Neural cell (in vitro differentiated cells): ENCODE data around the gene CDX1. TPM values are rescaled to one million over a fixed set of nuclear protein-coding genes. Genes with fewer than 3 reads are reported as not detected.

Experiments used
- H2AFZ ChIP-seq: fragments of 200-600, 300-800 bp; sonication (generic), shearing (Covaris generic); 2 replicates; pipeline ENCODE4 v1.6.0; 2014; ENCODE audit warnings: low read depth, mild to moderate bottlenecking, antibody characterized with exemption, low read length, moderate library complexity
- H3F3A ChIP-seq: fragments of 200-600 bp; shearing (Covaris generic); 2 replicates; pipeline ENCODE4 v1.6.1; 2016; ENCODE audit warnings: mild to moderate bottlenecking, moderate library complexity, mixed read lengths, antibody characterized with exemption, low read length; ENCODE audit not compliant: insufficient read depth, poor library complexity, severe bottlenecking
- H3K27ac ChIP-seq: fragments of 200-600, 300-800 bp; sonication (generic), shearing (Covaris generic); 2 replicates; pipeline ENCODE4 v1.5.1; 2014; ENCODE audit warnings: mild to moderate bottlenecking, low read length, moderate library complexity
- H3K27me3 ChIP-seq: fragments of 300-800, 200-600 bp; sonication (generic), shearing (Covaris generic); 2 replicates; pipeline ENCODE4 v1.6.0; 2014; ENCODE audit warnings: mild to moderate bottlenecking, low read depth, low read length, moderate library complexity; ENCODE audit not compliant: insufficient read depth
- H3K36me3 ChIP-seq: fragments of 300-800, 200-600 bp; sonication (generic), shearing (Covaris generic); 2 replicates; pipeline ENCODE4 v1.5.1; 2014; ENCODE audit warnings: mild to moderate bottlenecking, antibody characterized with exemption, low read length, moderate library complexity; ENCODE audit not compliant: insufficient read depth
- H3K4me2 ChIP-seq: fragments of 300-800, 200-600 bp; sonication (generic), shearing (Covaris generic); 2 replicates; pipeline ENCODE4 v1.6.0; 2014; ENCODE audit warnings: mild to moderate bottlenecking, low read length
- H3K4me3 ChIP-seq: fragments of 300-800, 200-600 bp; sonication (generic), shearing (Covaris generic); 2 replicates; pipeline ENCODE4 v1.5.1; 2014; ENCODE audit warnings: mild to moderate bottlenecking, low read length, moderate library complexity
- H3K79me2 ChIP-seq: fragments of 200-600 bp; shearing (Covaris generic); replicated peaks from 2 replicates; pipeline ENCODE4 v1.6.0; 2014; ENCODE audit warnings: mild to moderate bottlenecking, low read length, moderate library complexity; ENCODE audit not compliant: insufficient read depth
- H3K9ac ChIP-seq: fragments of 300-800, 200-600 bp; sonication (generic), shearing (Covaris generic); 2 replicates; pipeline ENCODE4 v1.6.1; 2016; ENCODE audit warnings: mild to moderate bottlenecking, low read length, mixed read lengths
- H3K9me2 ChIP-seq: fragments of 200-600 bp; shearing (Covaris generic); 2 replicates; pipeline ENCODE4 v1.6.1; 2016; ENCODE audit warnings: mild to moderate bottlenecking, low read length, mixed read lengths; ENCODE audit not compliant: insufficient read depth
- H3K9me3 ChIP-seq: fragments of 200-600, 300-800 bp; sonication (generic), shearing (Covaris generic); 2 replicates; pipeline ENCODE4 v1.6.1; 2016; ENCODE audit warnings: mild to moderate bottlenecking, mixed run types, low read length, moderate library complexity, mixed read lengths
- H4K20me1 ChIP-seq: fragments of 200-600 bp; shearing (Covaris generic); 2 replicates; pipeline ENCODE4 v1.6.1; 2016; ENCODE audit warnings: mild to moderate bottlenecking, mixed run types; ENCODE audit not compliant: insufficient read depth
- CTCF ChIP-seq: fragments of 450-650 bp; IDR thresholded peaks from 2 replicates; pipeline ENCODE4 v1.5.1; 2014; ENCODE audit warnings: antibody characterized with exemption, mild to moderate bottlenecking, moderate library complexity; ENCODE audit not compliant: poor library complexity, severe bottlenecking
- EZH2 ChIP-seq: fragments of 200-600, 300-800 bp; shearing (Covaris generic), sonication (generic); IDR thresholded peaks from 2 replicates; pipeline ENCODE4 v1.6.1; 2014; ENCODE audit warnings: antibody characterized with exemption, low read length, borderline replicate concordance, mild to moderate bottlenecking; ENCODE audit not compliant: insufficient read depth, poor library complexity, severe bottlenecking
- MXI1 ChIP-seq: fragments of 450-650 bp; conservative IDR thresholded peaks from 2 replicates; pipeline ENCODE4 v1.6.1; 2014; ENCODE audit warnings: antibody characterized with exemption, mild to moderate bottlenecking; ENCODE audit not compliant: poor library complexity, severe bottlenecking
- POLR2AphosphoS5 ChIP-seq: IDR thresholded peaks from 2 replicates; pipeline ENCODE4 v1.6.1; 2012
- RAD21 ChIP-seq: fragments of 450-650 bp; conservative IDR thresholded peaks from 2 replicates; pipeline ENCODE4 v1.6.1; 2014; ENCODE audit warnings: antibody characterized with exemption, mild to moderate bottlenecking, moderate library complexity
- REST ChIP-seq: IDR thresholded peaks from 2 replicates; pipeline ENCODE4 v1.6.1; 2012; ENCODE audit warnings: borderline replicate concordance
- SMC3 ChIP-seq: fragments of 450-650 bp; conservative IDR thresholded peaks from 2 replicates; pipeline ENCODE4 v1.6.1; 2014; ENCODE audit warnings: antibody characterized with exemption, mild to moderate bottlenecking, moderate library complexity; ENCODE audit not compliant: poor library complexity
- TAF1 ChIP-seq: IDR thresholded peaks from 2 replicates; pipeline ENCODE4 v1.6.1; 2012; ENCODE audit warnings: low read depth
- polyA plus RNA-seq: library from polyadenylated mRNA; depleted of rRNA; stranded (reverse); fragments of >200 nt; gene quantifications from 2 replicates; pipeline ENCODE4 v1.2.3, GENCODE V29; 2014

Gene CDX1
- polyA plus RNA-seq, 1 donor from 2014 or later, result not detected

GRCh38 chr5:150183436-150183835, 16.9 kb downstream of the CDX1 start:
- Histone ChIP-seq H3K9ac (no peak overlapping the region), H3K36me3 (no peaks in the 10 kb centered on the region)

GRCh38 chr5:150184006-150184405, 17.4 kb downstream of the CDX1 start:
- H4K20me1 ChIP-seq, result no peaks in the 10 kb centered on the region
- TF ChIP-seq POLR2AphosphoS5 (no peak), REST (no peak), SMC3 (no peak), CTCF (no peak), RAD21 (no peak), EZH2 (no peak), MXI1 (no peak)

More at GRCh38 chr5:150183436-150183835, 16.9 kb downstream of the CDX1 start:
- Histone ChIP-seq H3K27ac (no peak overlapping the region), H3K79me2 (no peaks in the 10 kb centered on the region), H4K20me1 (no peaks in the 10 kb centered on the region), H3F3A (no peaks in the 10 kb centered on the region), H3K4me3 (no peak overlapping the region), H3K9me3 (no peaks in the 10 kb centered on the region), H3K9me2 (no peaks in the 10 kb centered on the region), H3K27me3 (peaks cover 7% of the 10 kb centered on the region), H3K4me2 (no peak overlapping the region), H2AFZ (no peak overlapping the region)
- TF ChIP-seq SMC3 (no peak), REST (no peak), EZH2 (no peak), CTCF (no peak), TAF1 (no peak), RAD21 (no peak), MXI1 (no peak)

More at GRCh38 chr5:150184006-150184405, 17.4 kb downstream of the CDX1 start:
- H3K4me2 ChIP-seq, result no peak overlapping the region
- H2AFZ ChIP-seq, result no peak overlapping the region
- H3K27me3 ChIP-seq, result peaks cover 12% of the 10 kb centered on the region
- no peaks in the 10 kb centered on the region for H3F3A ChIP-seq
- no peak overlapping the region for H3K4me3 ChIP-seq
- no peak overlapping the region for H3K27ac ChIP-seq
- no peak overlapping the region for H3K9ac ChIP-seq
- no peaks in the 10 kb centered on the region for H3K9me2 ChIP-seq
- H3K9me3 ChIP-seq, result no peaks in the 10 kb centered on the region
- H3K36me3 ChIP-seq, result no peaks in the 10 kb centered on the region
- no peaks in the 10 kb centered on the region for H3K79me2 ChIP-seq
